Upper lobe of left lung (tissue), 6 donors: ENCODE data around the gene PCDH12. TPM values are rescaled to one million over a fixed set of nuclear protein-coding genes. Genes with fewer than 3 reads are reported as not detected.

ENCODE experiments used
- ATAC-seq, 2 donors: fragments of 200-7000 bp; cut with Tn5 transposase; one replicate each; pipeline ENCODE4 v1.9.1; 2022; ENCODE audit warnings: mild to moderate bottlenecking in 2 of 2, moderate library complexity in 2 of 2; ENCODE audit not compliant: low FRiP score in 2 of 2
- DNase-seq, 2 donors: peaks; one replicate each; pipeline ENCODE4 v3.0.0-alpha.2; 2019 to 2020
- H3K27ac ChIP-seq, 4 donors: fragments of 200-600 bp; sonication (generic); one replicate each; pipeline ENCODE4 v1.5.1; 2016 to 2019
- H3K27me3 ChIP-seq, 4 donors: fragments of 200-600 bp; sonication (generic); one replicate each; pipeline ENCODE4 v1.5.1; 2017 to 2019
- H3K36me3 ChIP-seq, 4 donors: fragments of 200-600 bp; sonication (generic); one replicate each; pipeline ENCODE4 v1.5.1; 2016 to 2019
- H3K4me1 ChIP-seq, 4 donors: fragments of 200-600 bp; sonication (generic); one replicate each; pipeline ENCODE4 v1.5.1; 2018 to 2019
- H3K4me3 ChIP-seq, 4 donors: fragments of 200-600 bp; sonication (generic); one replicate each; pipeline ENCODE4 v1.5.1; 2017 to 2019; ENCODE audit warnings: mild to moderate bottlenecking in 2 of 4, moderate library complexity in 1 of 4
- H3K9me3 ChIP-seq, 4 donors: fragments of 200-600 bp; sonication (generic); one replicate each; pipeline ENCODE4 v1.5.1; 2018 to 2019
- CTCF ChIP-seq, 6 experiments: fragments of 450-650 bp in 4 of 6; fragments of 200-600 bp in 2 of 6; sonication (generic) in 2 of 6; IDR thresholded peaks; one replicate each; pipeline ENCODE4 v1.5.1; 2016 to 2019; ENCODE audit warnings: antibody characterized with exemption in 6 of 6
- EP300 ChIP-seq, 4 donors: sonication (generic); formaldehyde crosslinking; IDR thresholded peaks; one replicate each; pipeline ENCODE4 v1.5.1; 2017; ENCODE audit warnings: antibody characterized with exemption in 4 of 4, control low read depth in 2 of 4
- POLR2A ChIP-seq, 4 donors: fragments of 450-650 bp; IDR thresholded peaks; one replicate each; pipeline ENCODE4 v1.5.1; 2016 to 2017; ENCODE audit warnings: antibody characterized with exemption in 4 of 4, mild to moderate bottlenecking in 2 of 4
- POLR2AphosphoS5 ChIP-seq, 2 donors: sonication (generic); formaldehyde crosslinking; IDR thresholded peaks; one replicate each; pipeline ENCODE4 v1.5.1; 2017; ENCODE audit warnings: antibody characterized with exemption in 2 of 2
- WGBS, 2 donors: methylation state at CpG; one replicate each; pipeline ENCODE4 v1.1.5; 2017 to 2018; 5-methylcytosine and 5-hydroxymethylcytosine counted together
- total RNA-seq, 6 donors: library from RNA; depleted of rRNA in 4 of 6; stranded (reverse); fragments of >200 nt in 4 of 6; gene quantifications; one replicate each; pipeline versions ENCODE4 v1.1.0 to v1.2.1, GENCODE V29; 2016 to 2021
- donor health status: DM: no; HTN: no; CAD: no; lungs with moderate emphysema.
- donor health status: DM: no; HTN: yes; CAD: no; lungs with severe emphysema.

The PCDH12 gene
- total RNA-seq, 6 donors from 2014 or later = 2.1 to 26.0 (median 10.7) TPM

GRCh38 chr5:141945511-141946051, 12.4 kb downstream of the PCDH12 start:
- Histone ChIP-seq H3K9me3 (no peaks in the 10 kb centered on the region), H3K4me1 (peaks cover 37 to 61% (median 52%) of the 10 kb centered on the region in 4 donors), H3K27me3 (no peaks in the 10 kb centered on the region), H3K36me3 (peaks cover 0 to 36% (median 2%) of the 10 kb centered on the region in 4 donors), H3K4me3 (no peak overlapping the region), H3K27ac (peak overlapping the region; percentile 50 to 82 (median 62))
- WGBS, 2 donors = 21 to 58% methylated on average over 13 to 25 of the region's 25 CpGs
- ATAC-seq (peak; percentile 24 to 53), DNase-seq (peak in 1 of 2 donors; percentile 79)
- peak; percentile 57 to 68 for TF ChIP-seq POLR2AphosphoS5 (IDR thresholded peaks at IDR 0.05)
- peak in 1 of 4 donors; percentile 11 for TF ChIP-seq EP300 (IDR thresholded peaks at IDR 0.05)
- TF ChIP-seq CTCF (IDR thresholded peaks at IDR 0.05) = no peak
- TF ChIP-seq POLR2A (IDR thresholded peaks at IDR 0.05) = no peak

- ATAC-seq (no peak), DNase-seq (no peak)
- Histone ChIP-seq H3K4me3 (no peak overlapping the region), H3K27ac (peak overlapping the region in 1 of 4 donors; percentile 82), H3K4me1 (peaks cover 25 to 54% (median 46%) of the 10 kb centered on the region in 4 donors), H3K9me3 (no peaks in the 10 kb centered on the region), H3K36me3 (peaks cover 0 to 36% (median 6%) of the 10 kb centered on the region in 4 donors), H3K27me3 (no peaks in the 10 kb centered on the region)
- no peak for TF ChIP-seq EP300 (IDR thresholded peaks at IDR 0.05)
- no peak for TF ChIP-seq CTCF (IDR thresholded peaks at IDR 0.05)
- TF ChIP-seq POLR2AphosphoS5 (IDR thresholded peaks at IDR 0.05) = no peak
- no peak for TF ChIP-seq POLR2A (IDR thresholded peaks at IDR 0.05)
- WGBS, 2 donors = 80 to 84% methylated on average over 9 of the region's 9 CpGs
These were observed 13.9 kb downstream of the PCDH12 start for GRCh38 chr5:141944076-141944475.

- H3K27me3 ChIP-seq = no peaks in the 10 kb centered on the region
- H3K4me3 ChIP-seq = no peak overlapping the region
- peaks cover 22 to 41% (median 39%) of the 10 kb centered on the region in 4 donors for H3K4me1 ChIP-seq
- ATAC-seq (no peak), DNase-seq (no peak)
- peak overlapping the region in 3 of 4 donors; percentile 60 to 85 (median 72) for H3K27ac ChIP-seq
- 75% methylated on average over 9 of the region's 9 CpGs for WGBS, 2 donors
- H3K36me3 ChIP-seq = peaks cover 0 to 36% (median 21%) of the 10 kb centered on the region in 4 donors
- no peaks in the 10 kb centered on the region for H3K9me3 ChIP-seq
- TF ChIP-seq EP300 (IDR thresholded peaks at IDR 0.05) (no peak), CTCF (IDR thresholded peaks at IDR 0.05) (no peak)
These were observed 15.7 kb downstream of the PCDH12 start for GRCh38 chr5:141942185-141942857.

- no peak for TF ChIP-seq POLR2AphosphoS5 (IDR thresholded peaks at IDR 0.05)
- Histone ChIP-seq H3K9me3 (no peaks in the 10 kb centered on the region), H3K4me1 (peaks cover 21 to 37% (median 35%) of the 10 kb centered on the region in 4 donors), H3K36me3 (peaks cover 2 to 42% (median 26%) of the 10 kb centered on the region in 4 donors), H3K27ac (peak overlapping the region; percentile 59 to 85 (median 66)), H3K4me3 (no peak overlapping the region), H3K27me3 (no peaks in the 10 kb centered on the region)
- no peak for DNase-seq
- ATAC-seq = no peak
- WGBS, 2 donors = 59 to 65% methylated on average over 6 of the region's 6 CpGs
These were observed 16.2 kb downstream of the PCDH12 start for GRCh38 chr5:141941779-141942178.

GRCh38 chr5:141941307-141941706, 16.7 kb downstream of the PCDH12 start:
- peaks cover 18 to 33% (median 31%) of the 10 kb centered on the region in 4 donors for H3K4me1 ChIP-seq
- H3K36me3 ChIP-seq = peaks cover 6 to 46% (median 31%) of the 10 kb centered on the region in 4 donors
- 49 to 60% methylated on average over 6 of the region's 6 CpGs for WGBS, 2 donors
- ATAC-seq (peak in 1 of 2 donors; percentile 41), DNase-seq (no peak)
- H3K27me3 ChIP-seq = no peaks in the 10 kb centered on the region
- TF ChIP-seq POLR2A (IDR thresholded peaks at IDR 0.05) (no peak), CTCF (IDR thresholded peaks at IDR 0.05) (peak in 1 of 6 experiments; percentile 27)
- H3K4me3 ChIP-seq = no peak overlapping the region
- H3K9me3 ChIP-seq = no peaks in the 10 kb centered on the region
- peak overlapping the region; percentile 59 to 85 (median 66) for H3K27ac ChIP-seq
